HL-60 (cell line): ENCODE measurements around the gene SLC43A1.

ENCODE experiments used
- DNase-seq, 2 experiments: peaks; one replicate each; pipeline ENCODE4 v3.0.0-alpha.2; 2010 to 2020; ENCODE audit warnings: low read depth in 1 of 2, low spot score in 1 of 2
- H3K27ac ChIP-seq: fragments of 250-450 bp; sonication (Bioruptor Pico); replicated peaks from 2 replicates; pipeline ENCODE4 v1.5.1; 2020; ENCODE audit warnings: mild to moderate bottlenecking, moderate library complexity
- H3K27me3 ChIP-seq: fragments of 250-450 bp; sonication (Bioruptor Pico); 2 replicates; pipeline ENCODE4 v1.5.1; 2021; ENCODE audit warnings: mild to moderate bottlenecking, moderate library complexity; ENCODE audit not compliant: insufficient read depth, poor library complexity, severe bottlenecking
- H3K4me3 ChIP-seq: replicated peaks from 2 replicates; pipeline ENCODE4 v1.5.1; 2011; ENCODE audit warnings: mild to moderate bottlenecking, control low read depth, low read length; ENCODE audit not compliant: insufficient read depth
- CTCF ChIP-seq: IDR thresholded peaks from one replicate; pipeline ENCODE4 v1.5.1; 2011; ENCODE audit warnings: low read length, control low read depth, inconsistent platforms; ENCODE audit not compliant: insufficient read depth
- GABPA ChIP-seq: IDR thresholded peaks from 2 replicates; pipeline ENCODE4 v1.6.1; 2012; ENCODE audit warnings: low read depth
- POLR2AphosphoS5 ChIP-seq: IDR thresholded peaks from 2 replicates; pipeline ENCODE4 v1.6.1; 2012; ENCODE audit warnings: low read depth
- REST ChIP-seq: IDR thresholded peaks from 2 replicates; pipeline ENCODE4 v1.6.1; 2012; ENCODE audit warnings: low read depth; ENCODE audit not compliant: insufficient replicate concordance
- SPI1 ChIP-seq: IDR thresholded peaks from 2 replicates; pipeline ENCODE4 v1.6.1; 2012; ENCODE audit warnings: low read depth, mild to moderate bottlenecking, borderline replicate concordance

The SLC43A1 gene

GRCh38 chr11:57546869-57547475, 31.5 kb upstream of the SLC43A1 start:
- DNase-seq, result no peak
- no peak overlapping the region for H3K4me3 ChIP-seq
- H3K27ac ChIP-seq, result no peak overlapping the region
- no peaks in the 10 kb centered on the region for H3K27me3 ChIP-seq
- TF ChIP-seq POLR2AphosphoS5, result no peak
- no peak for TF ChIP-seq REST
- TF ChIP-seq GABPA, result no peak
- no peak for TF ChIP-seq SPI1
- TF ChIP-seq CTCF, result no peak

GRCh38 chr11:57546451-57546850, 30.9 kb upstream of the SLC43A1 start:
- no peak for DNase-seq
- H3K27ac ChIP-seq, result no peak overlapping the region
- no peak overlapping the region for H3K4me3 ChIP-seq
- no peaks in the 10 kb centered on the region for H3K27me3 ChIP-seq
- TF ChIP-seq CTCF, result no peak
- TF ChIP-seq POLR2AphosphoS5, result no peak
- no peak for TF ChIP-seq REST
- no peak for TF ChIP-seq GABPA
- no peak for TF ChIP-seq SPI1

GRCh38 chr11:57545883-57546282, 30.4 kb upstream of the SLC43A1 start:
- no peak for DNase-seq
- no peaks in the 10 kb centered on the region for H3K27me3 ChIP-seq
- H3K4me3 ChIP-seq, result no peak overlapping the region
- no peak for TF ChIP-seq REST
- no peak for TF ChIP-seq SPI1
- no peak for TF ChIP-seq POLR2AphosphoS5
- TF ChIP-seq GABPA, result no peak
- TF ChIP-seq CTCF, result no peak
- H3K27ac ChIP-seq, result no peak overlapping the region
